Activated CD4-positive, alpha-beta T cell treated with anti-CD3 and anti-CD28 coated beads, Interleukin-2, amount 50 U/mL, for 16 hours (primary cell): ENCODE results near the gene MYO7B.
"Not testable (repeated sequence)": the region's sequence is repeated elsewhere in the genome, so short reads cannot be mapped to it uniquely, and the experiment has no call there.

ENCODE experiments used
- DNase-seq: peaks from one replicate; pipeline ENCODE4 v3.0.0-alpha.2; 2020

The MYO7B gene

GRCh38 chr2:127524198-127524834 lies 11.2 kb upstream of the MYO7B start:
- DNase-seq: not testable (repeated sequence)

DNA sequence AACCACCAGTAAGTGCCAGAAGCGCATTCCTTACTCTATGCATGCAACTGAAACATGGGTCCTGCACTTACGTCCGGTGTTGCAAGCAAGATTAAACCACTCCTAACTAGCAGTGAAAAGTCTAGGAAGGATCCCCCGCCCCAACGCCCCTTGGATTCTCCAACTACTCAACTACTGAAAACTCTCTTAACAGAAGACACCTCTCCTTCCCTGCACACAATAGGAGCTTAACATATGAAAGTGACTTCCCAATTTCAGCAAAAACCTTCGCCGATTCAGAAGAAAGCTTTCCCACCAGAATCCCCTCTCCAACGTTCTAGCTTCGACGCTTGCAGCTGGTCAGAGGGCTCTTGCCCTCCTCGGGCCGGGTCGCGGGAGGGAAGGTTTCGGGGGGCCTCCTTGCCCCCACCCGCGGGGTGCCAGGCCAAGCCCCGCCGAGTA lies 9.8 kb upstream of the MYO7B start:
- peak; percentile 21 for DNase-seq

GRCh38 chr2:127526132-127527000 lies 9.1 kb upstream of the MYO7B start, which contains the start of gene IWS1:
TSS of gene IWS1 (minus strand) at chr2:127526489. CDS start at chr2:127526208, 281 bp downstream.
- peak; percentile 96 for DNase-seq

GRCh38 chr2:127527001-127527804 lies 8.3 kb upstream of the MYO7B start:
- peak; percentile 51 for DNase-seq

- no peak for DNase-seq
Observed at GRCh38 chr2:127528487-127528886, 7.0 kb upstream of the MYO7B start.

DNA sequence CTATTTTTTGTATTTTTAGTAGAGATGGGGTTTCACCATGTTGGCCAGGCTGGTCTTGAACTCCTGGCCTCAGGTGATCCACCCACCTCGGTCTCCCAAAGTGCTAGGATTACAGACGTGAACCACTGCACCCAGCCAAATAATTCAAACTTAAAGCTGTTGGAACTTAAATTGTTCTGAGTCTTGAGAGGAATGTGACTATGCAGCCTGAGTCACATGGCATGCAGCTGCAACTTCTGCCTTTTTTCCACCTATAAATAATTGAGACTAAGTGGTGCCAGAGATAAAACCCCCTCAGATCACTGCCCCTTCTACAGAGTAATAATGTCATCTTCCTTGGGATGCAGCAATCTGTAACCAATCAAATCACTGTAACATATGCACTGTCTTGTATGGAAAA lies 6.1 kb upstream of the MYO7B start:
- DNase-seq: not testable (repeated sequence)

DNA sequence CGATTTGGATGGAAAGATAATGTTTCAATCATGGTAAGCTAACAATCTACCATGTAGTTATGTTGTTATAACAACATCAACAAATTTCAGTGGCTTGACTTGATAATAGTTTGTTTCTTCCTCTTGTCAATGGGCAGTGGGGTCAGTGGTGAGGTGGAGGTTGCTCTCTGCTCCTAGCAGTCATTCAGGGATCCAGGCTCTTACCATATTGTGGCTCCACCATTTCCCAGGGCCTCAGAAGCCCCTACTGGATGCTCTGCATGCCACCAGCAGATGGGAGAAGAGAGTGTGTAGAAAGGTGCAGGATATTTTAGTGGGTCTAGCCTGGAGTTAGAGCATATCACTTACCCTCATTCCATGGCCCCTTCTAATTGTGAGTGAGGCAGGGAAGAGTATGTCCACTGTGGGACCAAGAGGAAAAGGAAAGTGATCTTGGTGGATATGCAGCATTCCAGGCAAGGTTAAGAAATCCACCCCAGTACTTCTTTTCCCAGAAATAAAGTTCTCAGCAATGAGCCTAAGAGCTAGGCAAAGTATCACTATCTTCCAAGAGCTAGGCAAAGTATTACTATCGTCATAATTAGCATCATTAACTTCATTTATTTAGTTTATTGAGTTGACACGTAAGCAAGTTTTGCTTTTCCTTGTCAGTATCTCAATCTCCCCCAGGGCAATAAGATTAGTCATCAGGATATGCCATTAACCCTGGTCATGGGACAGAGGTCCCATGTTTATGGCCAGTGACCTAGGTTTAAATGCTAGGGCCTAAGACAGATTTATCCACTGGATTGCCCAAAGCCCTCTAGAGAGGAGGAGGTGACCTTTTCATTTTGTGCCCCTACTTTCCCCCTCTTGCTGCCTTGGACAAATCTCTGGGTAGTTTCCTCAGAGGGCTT lies 5.0 kb upstream of the MYO7B start:
- DNase-seq: no peak

DNA sequence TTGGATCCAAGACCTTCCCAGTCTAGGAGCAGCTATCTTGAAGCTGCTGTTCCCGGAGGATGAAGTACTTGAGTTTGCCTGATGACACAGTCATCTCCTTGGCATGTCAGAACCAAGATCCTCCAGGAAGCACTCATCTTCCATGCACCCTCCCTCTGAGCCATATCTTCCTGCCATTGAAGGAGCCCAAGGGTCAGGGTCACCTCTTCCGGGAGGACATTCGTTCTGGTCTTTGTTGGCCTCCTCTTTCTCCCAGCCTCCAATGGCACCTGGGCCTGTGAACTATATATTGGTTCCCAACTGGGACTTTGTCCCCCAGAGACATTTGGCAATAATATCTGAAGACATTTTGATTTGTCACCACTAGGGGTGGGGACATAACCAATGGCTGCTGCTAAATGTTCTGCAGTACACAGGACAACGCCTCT lies 4.2 kb upstream of the MYO7B start:
- DNase-seq: no peak

DNA sequence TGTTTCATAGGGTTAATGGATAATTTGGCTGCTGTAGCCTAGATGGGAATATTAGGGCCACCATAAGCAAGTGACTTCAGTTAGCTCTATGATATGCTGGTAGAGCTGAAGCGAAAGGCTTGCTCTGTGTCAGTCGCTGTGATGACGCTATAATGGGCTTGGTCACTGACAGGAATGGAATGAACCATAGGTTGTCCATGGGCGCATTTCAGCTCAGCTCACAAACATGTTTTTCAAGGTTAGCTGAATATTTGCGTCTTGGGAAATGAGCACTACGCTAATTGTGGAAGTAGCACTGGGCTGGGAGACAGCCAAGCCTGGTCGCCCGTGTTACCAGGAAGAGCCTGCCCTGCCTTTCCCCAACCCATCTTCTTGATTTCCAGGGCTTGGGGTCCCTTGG lies 3.2 kb upstream of the MYO7B start:
- no peak for DNase-seq

DNA sequence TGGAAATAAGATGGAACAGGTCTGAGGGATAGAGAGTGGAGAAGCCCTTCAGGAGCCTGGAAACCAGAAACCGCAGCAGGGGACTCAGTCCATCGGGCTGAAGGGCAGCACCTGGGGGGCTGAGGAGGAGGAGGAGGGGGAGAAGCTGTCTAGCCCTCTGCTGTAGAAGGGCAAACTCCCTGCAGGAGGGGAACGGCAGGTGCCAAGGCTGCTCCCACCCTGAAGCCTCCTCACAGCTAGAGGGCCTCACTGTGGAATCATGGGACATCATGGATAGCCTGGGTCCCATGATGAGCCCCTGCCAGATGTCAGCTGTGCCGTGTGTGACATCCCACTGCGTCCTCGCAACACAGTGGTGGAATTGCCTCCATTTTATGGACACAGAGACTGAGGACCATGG lies 435 bp downstream of the MYO7B start:
- no peak for DNase-seq

DNA sequence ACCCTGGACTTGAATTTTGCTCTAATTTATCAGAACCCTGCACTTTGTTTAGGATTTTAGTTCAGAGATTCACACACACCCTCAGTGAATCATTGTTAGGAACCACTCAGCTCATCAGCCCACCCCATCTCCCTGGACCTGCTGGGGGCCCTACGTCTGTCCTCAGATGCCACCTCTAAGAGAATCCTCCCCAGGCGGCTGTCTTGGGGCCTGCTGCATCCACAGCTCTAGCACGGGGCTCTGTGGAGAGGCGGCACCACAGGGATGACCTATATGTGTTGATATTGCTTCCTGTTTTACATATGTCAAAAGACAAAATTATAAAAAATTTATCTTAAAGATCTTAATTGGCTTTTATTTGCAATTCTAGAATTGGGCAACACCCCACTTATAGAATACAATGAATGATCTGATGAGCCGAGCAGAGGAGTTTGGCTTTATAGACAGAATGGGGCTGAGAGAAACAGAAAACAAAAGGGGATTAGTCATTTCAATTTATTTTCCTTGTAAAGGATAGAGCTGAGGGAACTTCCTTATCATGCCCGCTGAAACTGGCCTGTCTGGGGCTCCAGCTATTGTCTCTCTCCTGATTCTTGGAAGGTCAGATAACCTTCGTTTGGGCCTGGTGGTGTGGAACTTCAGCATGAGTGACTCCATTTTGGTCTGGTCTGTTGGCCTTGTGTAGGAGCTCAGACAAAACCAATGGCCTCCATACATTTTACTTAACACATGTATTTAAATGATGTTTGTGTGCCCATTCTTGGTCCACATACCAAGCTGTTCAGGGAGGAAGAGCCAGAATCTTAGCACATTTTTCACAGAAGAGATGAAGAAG lies 1.4 kb downstream of the MYO7B start:
- DNase-seq: no peak

DNA sequence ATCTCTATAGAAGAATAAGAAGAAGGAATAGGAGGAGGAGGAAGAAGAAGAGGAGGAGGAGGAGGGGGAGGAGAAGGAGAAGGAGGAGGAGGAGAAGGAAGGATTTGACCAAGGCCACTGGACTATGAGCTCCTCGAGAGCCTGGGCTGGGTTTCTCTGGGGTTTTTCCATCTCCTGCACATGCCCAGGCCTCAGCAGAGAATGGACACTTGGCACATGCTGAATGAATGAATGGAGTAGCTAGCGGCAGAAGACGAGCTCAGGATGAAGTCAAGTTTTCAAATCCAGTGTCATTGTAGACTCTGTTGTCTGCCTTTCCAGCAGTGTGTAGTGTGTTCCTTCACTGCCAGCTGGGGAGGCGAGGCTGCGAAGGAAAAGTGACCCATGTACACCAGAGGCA lies 2.2 kb downstream of the MYO7B start:
- no peak for DNase-seq

DNA sequence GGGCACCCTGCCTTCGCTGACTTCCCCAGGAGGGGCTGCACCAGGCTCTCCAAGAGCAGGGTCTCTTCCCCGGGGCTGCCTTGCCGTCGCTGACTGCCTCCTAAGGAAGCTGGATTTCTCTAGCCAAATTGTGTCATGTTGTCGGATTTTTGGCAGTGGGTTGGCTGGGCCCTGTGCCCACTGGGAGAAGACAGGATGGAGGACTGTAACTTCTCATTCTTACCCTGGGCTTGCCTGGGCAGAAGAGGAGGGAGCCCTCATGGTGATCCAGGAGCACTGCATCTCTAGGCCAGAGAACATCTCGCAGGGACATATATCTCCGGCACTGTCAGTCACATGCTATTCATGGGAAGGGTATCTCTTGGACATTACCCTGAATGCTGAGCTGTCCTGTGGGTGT lies 6.3 kb downstream of the MYO7B start:
- DNase-seq: no peak

- no peak for DNase-seq
Observed at GRCh38 chr2:127542231-127542630, 6.7 kb downstream of the MYO7B start.

GRCh38 chr2:127543013-127543501 lies 7.6 kb downstream of the MYO7B start:
- DNase-seq: not testable (repeated sequence)

DNA sequence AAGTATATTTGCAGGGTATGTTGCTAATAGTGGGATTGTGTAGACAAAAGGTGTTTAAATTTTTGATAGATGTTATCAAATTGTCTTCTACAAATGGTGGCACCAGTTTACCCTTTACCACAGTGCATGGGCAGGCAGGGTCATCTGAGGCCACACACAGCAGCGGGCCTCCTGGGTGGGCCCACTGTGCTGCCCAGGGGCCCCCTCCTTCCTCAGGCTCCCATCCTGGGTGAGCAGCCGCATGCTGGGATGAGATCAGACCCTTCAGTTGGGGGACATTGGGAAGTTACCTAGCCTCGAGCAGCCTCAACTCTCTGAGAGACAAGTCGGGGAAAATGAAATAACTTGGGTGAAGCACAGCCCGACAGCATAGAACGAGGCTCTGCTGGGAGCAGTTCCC lies 9.7 kb downstream of the MYO7B start:
- DNase-seq: no peak

DNA sequence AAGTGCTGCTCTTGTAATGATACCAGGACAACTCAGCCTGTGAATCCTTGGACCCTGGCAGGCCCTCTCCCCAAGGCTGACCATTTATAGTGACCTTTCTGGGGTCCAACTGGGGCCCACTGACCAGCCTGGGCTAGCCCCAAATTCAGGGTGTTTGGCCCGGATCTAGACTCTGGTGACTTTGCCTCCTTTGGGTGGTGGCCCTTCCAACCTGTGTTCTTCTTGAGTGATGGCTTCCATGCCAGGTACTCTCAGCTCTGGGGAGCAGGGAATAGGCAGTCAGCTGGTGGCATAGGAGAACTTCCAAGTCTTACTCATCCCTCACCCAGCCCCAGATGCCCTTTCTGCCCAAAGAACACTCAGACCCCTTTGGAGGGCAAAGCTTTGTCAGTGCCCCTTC lies 10.3 kb downstream of the MYO7B start:
- no peak for DNase-seq

DNA sequence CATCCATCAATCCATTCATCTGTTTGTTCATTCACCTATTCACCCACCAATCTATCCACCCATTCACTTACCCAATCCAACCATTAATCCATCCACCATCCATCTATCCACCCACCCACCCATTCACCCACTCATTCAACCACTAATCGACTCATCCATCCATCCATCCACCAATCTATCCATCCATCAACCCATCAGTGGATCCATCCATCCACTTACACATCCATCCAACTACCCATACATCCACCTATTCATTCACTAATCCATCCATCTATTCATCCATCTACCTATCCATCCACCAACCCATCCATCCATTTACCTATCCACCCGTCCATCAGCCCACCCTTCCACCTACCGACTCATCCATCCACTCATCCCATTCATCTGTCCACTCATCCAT lies 11.3 kb downstream of the MYO7B start:
- no peak for DNase-seq

DNA sequence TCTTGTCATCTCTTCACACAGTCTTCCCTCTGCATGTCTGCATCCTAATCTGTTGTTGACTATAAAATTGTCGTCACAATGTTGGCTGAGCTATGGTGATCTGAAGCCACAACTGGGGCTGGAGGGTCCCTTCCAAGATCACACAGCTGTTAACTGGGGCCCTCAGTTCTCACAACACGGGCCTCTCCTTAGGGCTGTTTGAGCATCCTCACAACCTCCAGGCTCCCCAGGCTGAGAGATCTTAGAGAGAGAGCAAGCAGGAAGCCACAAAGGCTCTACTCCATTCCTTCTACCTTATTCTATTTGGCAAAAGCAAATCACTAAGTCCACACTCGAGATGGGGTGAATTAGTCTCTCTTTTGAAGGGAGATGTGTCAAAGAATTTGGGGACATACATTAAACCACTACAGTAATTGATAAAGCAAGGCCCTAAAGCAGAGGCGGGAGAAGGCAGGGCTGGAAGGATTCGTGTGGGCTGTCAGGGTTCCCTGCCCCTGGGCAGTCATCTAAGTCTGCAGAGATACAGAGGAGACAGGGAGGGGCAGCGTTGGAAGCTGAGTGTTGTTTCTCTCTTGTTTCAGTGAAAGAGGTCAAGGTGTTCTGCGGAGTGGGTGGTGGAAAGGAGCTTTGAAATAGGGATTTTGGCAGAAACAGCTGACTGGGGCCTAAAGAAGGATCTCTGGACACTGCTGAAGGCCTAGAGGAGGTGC lies 15.9 kb downstream of the MYO7B start:
- no peak for DNase-seq

DNA sequence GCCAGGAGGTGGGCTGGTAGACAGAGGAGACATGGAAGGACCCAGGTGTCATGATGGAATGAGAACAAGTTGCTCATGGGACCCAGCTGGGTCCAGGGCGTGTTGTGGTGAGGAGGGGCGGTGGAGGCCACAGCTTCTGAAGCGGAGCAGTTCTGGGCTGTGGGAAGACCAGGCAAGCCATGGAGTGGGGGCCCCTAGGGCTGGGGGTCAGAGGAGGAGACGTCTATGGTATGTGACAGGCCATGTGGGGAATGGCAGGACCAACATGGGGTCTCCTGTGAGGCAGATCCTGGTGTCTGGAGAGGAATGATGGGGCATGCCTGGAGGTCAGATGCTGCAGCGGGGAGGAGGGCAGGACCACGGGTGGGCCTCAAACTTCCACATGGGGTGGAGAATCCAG lies 16.9 kb downstream of the MYO7B start:
- no peak for DNase-seq

DNA sequence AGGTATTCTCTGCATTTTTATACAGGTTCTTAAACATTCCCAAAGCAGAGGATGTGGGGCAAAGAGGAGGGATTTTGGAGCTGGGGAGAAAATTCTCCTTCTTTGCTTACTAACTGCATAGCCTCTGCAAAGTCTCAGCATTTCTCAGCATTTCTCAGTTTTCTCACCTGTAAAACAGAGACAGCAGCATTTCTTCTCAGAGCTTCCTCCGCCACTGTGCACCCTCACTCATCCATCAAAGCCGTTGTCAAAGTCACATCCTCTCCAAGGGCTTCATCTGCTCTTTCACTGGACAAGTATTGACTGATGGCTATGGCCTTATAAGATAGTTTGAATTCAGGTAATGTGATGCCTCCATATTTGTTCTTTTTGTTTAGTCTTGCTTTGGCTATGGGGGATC lies 17.4 kb downstream of the MYO7B start:
- DNase-seq: no peak
